ENCODE results near the gene XPC.

XPC gene

DNA sequence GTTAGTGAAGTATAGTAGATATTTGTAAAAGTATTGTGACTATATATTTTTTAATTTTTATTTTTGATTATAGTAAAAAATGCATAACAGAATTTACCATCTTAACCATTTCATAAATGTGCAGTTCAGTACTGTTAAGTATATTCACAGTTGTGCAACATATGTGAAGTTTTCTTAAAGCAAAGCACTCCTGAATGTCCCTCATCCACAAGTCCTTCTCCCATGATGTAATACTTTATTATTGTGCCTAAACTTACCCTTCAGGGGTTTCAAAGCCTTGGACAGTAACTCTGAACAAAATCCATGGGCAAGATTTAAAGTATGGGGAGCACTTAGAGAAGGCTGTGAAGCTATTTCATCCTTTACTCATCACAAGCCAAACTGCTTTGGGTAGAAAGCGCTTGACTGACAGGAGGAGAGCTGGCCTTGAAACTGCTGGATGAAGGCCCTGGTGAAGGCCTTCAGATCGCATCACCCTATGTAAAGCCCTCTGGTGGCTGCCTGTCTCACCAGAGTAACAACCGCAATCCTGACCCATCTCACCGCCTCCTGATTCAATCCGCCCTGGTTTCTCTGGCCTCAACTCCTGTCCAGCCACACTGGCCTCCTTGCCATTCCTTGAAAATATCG lies 28.3 kb upstream of the XPC start:
- no peak for DNase-seq

GRCh38 chr3:14204515-14205284 lies 26.3 kb upstream of the XPC start:
- peak; percentile 60 for DNase-seq

DNA sequence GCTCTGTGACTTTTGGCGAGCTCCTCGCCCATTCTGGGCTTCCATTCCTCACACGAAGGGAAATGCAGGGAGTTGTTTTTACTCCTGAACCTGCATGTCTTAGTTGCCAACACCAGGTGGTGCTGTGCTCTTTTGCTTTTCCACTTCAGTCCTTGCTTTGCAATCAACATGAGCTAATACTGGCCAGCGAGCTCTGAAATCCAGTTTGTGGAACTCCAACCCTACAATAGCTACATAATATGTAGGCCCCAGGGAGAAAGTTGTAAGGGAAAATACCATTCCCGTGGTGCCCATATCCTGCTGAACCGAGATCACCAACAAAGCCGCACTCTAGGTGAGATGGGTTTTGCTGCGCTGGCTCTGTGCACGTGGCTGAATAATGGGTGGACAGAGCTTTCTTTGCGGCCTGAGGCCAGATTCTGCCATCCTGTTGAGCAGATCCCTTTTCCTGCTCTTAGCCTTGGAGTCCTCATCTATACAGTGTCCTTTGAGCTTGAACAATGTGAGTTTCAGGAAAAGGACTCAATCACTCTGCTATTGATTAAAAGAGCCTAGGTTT lies 25.2 kb upstream of the XPC start:
- peak; percentile 77 for DNase-seq

DNA sequence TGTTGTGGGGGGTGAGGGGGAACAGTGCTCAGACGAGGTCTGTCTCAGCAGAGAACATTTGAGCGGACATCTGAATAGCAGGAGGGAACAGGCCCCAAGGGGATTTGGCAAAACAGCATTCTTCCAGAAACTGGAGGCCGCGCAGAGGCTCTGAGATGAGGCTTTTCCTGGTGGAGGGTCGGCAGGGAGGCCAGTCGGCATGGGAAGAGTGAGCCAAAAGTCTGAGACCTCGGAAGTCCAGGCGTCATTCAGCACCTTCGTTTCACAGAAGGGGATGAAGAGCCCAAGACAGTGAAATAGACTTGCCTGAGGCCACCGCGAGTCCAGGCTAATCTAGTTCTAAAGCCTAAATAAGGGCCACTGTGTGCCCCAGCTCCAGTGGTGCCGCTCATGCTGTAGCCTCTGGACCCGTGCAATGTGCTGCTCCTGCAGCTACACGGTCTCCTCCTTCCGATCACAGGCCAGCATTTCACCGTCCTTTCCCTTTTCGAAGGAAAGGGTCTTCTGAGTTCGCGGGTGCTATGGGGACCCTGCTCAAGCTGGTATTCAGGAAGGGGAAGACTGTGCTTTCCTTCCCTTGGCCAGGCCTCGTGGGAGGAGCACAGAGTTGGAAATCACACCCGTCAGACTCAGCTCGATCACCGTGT lies 24.6 kb upstream of the XPC start:
- DNase-seq = no peak

DNA sequence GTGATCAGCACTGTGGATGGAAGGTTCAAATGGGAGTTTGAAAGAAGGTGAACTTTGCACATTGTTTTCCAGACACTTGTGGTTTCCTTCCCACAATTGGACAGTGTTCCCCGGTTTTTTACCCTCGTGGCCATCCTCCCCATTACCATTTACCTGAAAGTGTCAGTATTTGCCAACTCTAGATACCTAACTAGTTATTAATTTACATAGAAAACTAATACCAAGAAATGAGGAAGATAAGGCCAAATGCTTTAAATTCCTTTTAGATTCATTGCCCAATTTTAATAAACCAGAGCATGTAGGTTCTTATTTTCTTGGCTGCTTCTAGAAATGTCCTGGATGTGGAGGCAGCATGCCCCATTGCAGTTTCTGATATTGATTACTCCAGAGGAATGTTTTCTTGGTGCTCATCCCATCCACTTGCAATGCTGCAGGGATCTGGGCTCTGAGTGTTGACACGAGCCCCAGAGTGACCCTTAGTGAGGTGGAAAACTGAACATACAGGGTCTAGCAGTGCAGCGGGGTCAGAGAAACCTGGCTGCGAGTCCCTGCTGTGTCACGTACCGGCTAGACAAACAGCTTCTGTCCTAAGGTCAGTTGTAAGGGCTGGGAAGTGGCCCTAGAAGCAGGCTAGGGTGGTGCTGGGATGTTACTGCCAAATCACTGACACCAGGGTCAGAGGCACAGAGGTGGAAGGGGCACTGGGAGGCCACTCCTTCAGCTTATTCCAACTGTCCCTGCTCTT lies 23.7 kb upstream of the XPC start:
- peak; percentile 10 for DNase-seq

DNA sequence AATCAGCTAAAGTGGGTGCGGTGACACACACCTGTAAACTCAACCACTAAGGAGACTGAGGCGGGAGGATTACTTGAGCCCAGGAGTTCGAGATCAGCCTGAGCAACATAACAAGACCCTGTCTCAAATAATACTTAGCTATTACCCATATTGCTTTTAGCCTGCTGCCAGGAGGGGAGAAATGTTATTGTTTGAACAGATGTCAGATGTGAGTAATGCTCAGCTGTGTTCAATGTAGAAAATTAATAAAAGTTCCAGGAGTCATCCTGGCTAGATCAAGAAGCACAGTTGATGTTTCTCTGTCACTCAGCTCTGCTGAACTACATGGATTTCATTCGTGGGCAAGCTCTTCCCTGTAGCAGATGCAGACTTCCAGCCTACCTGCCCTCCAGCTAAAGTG lies 22.4 kb upstream of the XPC start:
- peak; percentile 31 for DNase-seq

GRCh38 chr3:14200276-14200675 lies 21.9 kb upstream of the XPC start:
- peak; percentile 39 for DNase-seq

- DNase-seq = no peak
Measured at GRCh38 chr3:14199641-14200040, 21.2 kb upstream of the XPC start.

DNA sequence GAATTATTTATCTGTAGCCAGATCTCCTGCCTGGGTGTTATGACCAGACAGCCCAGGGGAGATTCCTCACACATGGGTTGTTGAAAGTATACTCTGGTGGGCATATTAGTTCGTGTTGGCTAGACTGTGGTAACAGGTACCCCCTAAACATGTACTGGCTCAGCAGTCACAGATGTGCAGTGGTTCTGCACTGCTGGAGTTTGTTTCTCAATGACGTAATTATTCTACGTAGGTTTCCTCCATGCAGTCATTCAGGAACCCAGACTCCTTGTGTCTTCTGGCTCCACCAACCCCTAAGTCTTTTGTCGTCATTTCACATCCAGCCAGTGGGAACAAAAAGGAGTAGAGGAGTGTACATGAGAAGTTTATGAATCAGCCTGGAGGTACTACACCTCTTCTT lies 16.5 kb upstream of the XPC start:
- no peak for DNase-seq

GRCh38 chr3:14188041-14188754 lies 9.8 kb upstream of the XPC start:
- no peak for DNase-seq

DNA sequence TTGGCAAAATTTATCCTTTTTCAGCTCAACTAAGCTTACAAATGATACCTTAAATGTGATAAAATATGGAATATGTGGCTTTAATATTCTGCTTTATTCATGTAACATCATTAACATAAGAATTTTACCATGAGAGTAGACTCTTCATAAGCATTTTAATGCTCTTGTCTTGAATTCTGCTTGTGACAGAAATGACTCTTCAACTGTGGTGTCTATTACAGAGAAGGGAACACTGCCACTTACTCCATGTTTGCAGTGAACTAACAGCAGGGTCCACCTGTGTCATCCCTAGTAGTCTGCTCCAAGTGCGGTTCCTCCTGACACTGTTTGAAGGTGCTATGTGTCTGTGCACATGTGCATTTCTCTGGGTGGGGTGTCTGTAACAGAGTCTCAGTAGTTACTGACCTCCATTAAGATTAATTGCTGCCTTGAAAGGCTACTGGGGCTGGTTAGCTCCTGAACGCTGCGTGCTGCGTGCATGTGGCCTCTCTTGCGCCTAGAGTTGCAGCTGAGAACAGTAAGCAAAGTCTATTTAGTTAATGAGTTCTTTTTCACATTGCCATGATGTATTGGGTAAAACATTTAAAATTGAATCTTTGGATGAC lies 8.6 kb upstream of the XPC start:
- no peak for DNase-seq

- no peak for DNase-seq
Measured at GRCh38 chr3:14183015-14183577, 4.7 kb upstream of the XPC start.

DNA sequence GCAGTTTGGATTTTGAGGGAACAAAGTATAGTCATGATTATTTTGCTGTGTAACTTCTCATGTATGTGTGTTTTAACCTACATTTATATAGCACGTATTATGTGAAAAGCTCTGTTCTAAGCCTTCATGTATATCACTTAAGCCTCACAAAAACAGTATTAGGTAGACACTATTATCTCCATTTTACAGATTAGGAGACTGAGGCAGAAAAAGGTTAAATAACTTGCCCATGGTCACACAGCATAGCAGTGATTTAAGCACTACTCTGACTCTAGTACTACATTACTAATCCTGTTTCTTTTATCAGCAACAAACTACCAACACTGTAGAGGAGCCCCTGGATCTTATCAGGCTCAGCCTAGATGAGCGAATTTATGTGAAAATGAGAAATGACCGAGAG lies 2.9 kb upstream of the XPC start:
- no peak for DNase-seq

DNA sequence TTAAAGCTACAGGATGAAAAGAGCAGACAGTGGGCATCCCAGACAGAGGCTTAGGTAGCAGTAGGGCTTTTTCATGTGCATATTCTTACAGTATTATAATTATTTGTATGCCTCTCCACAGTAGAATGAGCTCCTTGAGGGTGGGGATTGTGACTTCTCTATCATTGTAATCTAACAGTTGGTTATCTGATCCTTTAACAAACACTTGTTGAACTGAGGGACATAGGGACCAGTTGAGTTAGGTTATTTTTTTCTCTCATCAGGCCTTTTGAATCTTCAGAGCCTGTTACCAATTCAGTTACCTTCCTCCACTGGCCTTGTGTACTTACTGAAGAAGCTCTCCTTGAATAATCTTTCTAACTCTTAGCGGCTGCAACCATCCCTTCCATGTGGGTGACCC lies 1.4 kb upstream of the XPC start:
- DNase-seq = no peak

DNA sequence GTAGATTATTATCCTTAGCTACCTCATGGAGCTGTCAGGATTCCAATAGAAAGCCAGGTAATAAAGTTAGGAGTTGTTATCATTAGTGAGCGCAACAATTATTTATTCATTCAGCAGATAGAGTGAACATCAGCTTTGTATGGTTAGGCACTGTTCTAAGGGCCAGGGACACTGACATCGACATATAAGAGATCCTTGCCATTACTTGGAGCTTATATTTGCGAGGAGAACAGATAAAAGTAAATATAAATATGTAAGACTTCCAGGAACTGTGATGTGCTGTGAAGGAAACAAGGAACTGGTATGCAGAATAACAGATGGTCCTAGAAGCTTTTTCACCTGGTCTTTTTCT lies 689 bp upstream of the XPC start:
- no peak for DNase-seq

DNA sequence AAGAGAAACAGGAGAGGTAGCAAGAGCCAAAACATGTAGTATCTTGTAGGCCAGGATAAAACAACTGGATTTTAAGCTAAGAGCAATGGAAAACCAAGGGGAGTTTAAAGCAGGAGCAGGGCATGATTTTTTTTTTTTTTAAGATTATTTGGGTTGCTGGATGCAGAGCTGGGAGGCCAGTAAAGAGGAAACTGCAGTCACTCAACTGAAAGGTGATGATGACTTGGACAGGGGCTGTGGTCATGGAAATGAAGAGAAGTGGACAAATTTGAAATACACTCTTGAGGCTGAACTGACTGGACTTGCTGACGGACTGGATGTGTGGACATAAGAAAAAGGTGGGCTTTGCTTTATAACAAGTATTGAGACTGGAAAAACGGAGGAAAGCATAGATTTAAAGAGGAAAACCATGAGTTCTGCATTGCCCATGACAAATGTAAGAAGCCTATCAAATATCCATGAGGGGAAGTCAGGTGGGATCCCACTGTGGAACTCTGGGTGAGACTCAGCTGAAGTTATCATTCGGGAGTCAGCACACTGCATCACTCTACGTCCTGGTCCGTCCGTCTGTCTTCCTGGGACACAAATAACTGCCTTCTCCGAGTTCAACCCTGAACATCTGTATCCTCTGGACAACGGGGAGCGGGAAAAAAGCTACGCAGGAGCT lies 688 bp downstream of the XPC start:
- DNase-seq = no peak

DNA sequence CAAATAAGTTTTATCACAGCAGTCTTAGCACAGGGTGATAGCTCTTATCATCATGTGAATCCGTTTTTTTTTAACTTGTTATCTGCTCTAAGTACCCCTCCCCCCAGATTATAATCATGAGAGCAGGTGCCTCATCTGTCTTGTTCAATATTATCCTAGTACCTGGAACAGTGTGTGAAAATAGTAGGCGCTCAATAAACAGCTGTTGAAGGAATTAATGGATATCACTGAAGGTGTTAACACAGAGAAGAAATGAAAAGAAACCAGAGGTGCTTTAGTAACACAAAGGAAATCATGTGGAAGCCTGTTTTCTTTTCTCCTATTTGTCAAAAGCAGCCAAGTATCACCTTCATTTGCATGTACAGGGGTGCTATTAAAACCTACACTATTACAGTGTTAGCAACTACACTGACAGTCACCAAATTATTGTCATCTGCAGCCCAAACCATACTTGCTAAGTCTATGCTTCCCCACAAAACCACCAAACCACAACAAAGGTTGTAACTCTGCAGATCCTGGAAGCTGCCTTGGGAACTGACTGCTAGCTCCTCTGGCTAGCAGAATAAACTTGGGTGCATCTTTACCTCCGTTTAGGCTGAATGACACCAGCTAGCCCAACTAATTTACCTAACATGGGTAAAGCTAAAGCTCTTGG lies 2.9 kb downstream of the XPC start:
- peak; percentile 48 for DNase-seq

DNA sequence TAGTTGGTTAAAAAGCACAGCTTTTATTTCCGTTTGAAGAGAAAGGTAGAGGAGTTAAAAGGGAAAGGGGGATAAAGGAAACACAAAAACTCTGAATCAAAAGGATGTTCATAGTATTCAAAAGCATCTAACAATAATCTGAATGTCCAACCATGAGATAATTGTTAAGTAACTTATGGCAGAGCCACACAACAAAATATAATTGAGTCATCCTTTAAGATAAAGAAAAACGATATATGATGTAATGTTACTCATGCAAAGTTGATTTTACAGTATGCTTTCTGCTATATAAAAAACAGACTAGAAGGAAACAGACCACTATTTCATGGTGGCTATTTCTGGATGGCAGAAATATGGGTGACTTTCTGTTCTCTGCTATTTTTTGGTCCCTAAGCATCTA lies 3.9 kb downstream of the XPC start:
- DNase-seq = peak; percentile 19

- no peak for DNase-seq
Measured at GRCh38 chr3:14172496-14172895, 5.9 kb downstream of the XPC start.

- DNase-seq = peak; percentile 80
Measured at GRCh38 chr3:14170531-14171159, 7.8 kb downstream of the XPC start.
